ENCODE data around the gene ABCG8.

The ABCG8 gene

GRCh38 chr2:43927442-43927841, 88.7 kb downstream of the ABCG8 start:
- no peak for DNase-seq

GRCh38 chr2:43931293-43931692, 92.5 kb downstream of the ABCG8 start:
- DNase-seq: no peak
